ENCODE measurements around the gene NCF2. TPM values are rescaled to one million over a fixed set of nuclear protein-coding genes. Genes with fewer than 3 reads are reported as not detected.

NCF2 gene
- total RNA-seq, 2 experiments from 2014 or later, result 4.0 to 5.4 TPM

- peaks cover 4% of the 10 kb centered on the region for H3K36me3 Mint-ChIP-seq
- no peak overlapping the region for H3K4me3 Mint-ChIP-seq
- H3K27me3 Mint-ChIP-seq, result no peaks in the 10 kb centered on the region
- no peak for DNase-seq
- H3K9me3 Mint-ChIP-seq, result no peaks in the 10 kb centered on the region
- no peak overlapping the region for H3K27ac Mint-ChIP-seq
- H3K4me1 Mint-ChIP-seq, result peaks cover 3% of the 10 kb centered on the region
Observed at GRCh38 chr1:183528577-183528976, 61.7 kb downstream of the NCF2 start.

GRCh38 chr1:183522104-183522503, 68.2 kb downstream of the NCF2 start:
- no peak overlapping the region for H3K27ac Mint-ChIP-seq
- no peak overlapping the region for H3K4me3 Mint-ChIP-seq
- H3K9me3 Mint-ChIP-seq, result no peaks in the 10 kb centered on the region
- peaks cover 18% of the 10 kb centered on the region for H3K36me3 Mint-ChIP-seq
- no peak for DNase-seq
- no peaks in the 10 kb centered on the region for H3K27me3 Mint-ChIP-seq
- peaks cover 5% of the 10 kb centered on the region for H3K4me1 Mint-ChIP-seq

DNA sequence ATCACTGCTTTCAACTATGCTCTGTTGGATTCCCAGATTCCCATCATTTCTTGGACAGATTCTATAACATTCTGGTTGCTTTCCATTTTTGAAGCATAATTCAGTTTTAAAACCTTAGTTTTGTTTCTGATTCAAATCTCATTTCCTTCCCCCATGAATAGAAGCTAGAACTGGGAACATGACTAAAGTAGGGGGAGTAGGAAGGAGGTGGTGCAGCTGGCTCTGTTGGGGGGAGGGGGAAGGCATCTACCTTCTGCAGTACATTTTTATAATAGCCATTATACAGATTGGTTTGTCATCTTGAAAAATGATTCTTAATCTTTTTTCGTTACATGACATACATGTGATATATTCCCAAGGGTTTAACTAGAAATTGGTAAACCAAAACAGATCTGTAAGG, 69.9 kb downstream of the NCF2 start:
- Mint-ChIP-seq H3K9me3 (no peaks in the 10 kb centered on the region), H3K27me3 (no peaks in the 10 kb centered on the region), H3K27ac (no peak overlapping the region), H3K4me3 (no peak overlapping the region), H3K36me3 (peaks cover 16% of the 10 kb centered on the region), H3K4me1 (peaks cover 5% of the 10 kb centered on the region)
- DNase-seq, result no peak

DNA sequence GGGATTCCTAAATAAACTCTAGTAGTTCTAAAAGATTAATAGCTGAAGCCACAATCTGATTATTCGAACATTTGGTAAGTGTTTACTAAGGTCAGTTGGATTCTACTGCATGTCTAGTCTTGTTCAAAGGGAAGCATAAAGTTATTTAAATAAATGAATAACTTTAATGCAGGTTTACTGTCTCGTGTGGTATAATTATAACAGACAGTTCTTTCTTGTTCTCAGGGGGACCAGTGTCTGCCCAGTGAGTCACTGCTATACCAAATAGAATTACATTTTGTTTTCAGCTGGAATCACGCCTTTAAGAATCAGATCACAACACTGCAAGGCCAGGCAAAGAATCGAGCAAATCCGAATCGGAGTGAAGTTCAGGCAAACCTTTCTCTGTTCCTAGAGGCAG, 72.9 kb downstream of the NCF2 start:
- H3K4me3 Mint-ChIP-seq, result no peak overlapping the region
- H3K27me3 Mint-ChIP-seq, result no peaks in the 10 kb centered on the region
- H3K27ac Mint-ChIP-seq, result no peak overlapping the region
- DNase-seq, result no peak
- H3K36me3 Mint-ChIP-seq, result peaks cover 16% of the 10 kb centered on the region
- no peaks in the 10 kb centered on the region for H3K9me3 Mint-ChIP-seq
- peaks cover 12% of the 10 kb centered on the region for H3K4me1 Mint-ChIP-seq

- H3K4me3 Mint-ChIP-seq, result no peak overlapping the region
- no peak for DNase-seq
- peaks cover 12% of the 10 kb centered on the region for H3K4me1 Mint-ChIP-seq
- no peaks in the 10 kb centered on the region for H3K9me3 Mint-ChIP-seq
- no peaks in the 10 kb centered on the region for H3K27me3 Mint-ChIP-seq
- peaks cover 13% of the 10 kb centered on the region for H3K36me3 Mint-ChIP-seq
- H3K27ac Mint-ChIP-seq, result no peak overlapping the region
Observed at GRCh38 chr1:183516725-183517124, 73.5 kb downstream of the NCF2 start.

DNA sequence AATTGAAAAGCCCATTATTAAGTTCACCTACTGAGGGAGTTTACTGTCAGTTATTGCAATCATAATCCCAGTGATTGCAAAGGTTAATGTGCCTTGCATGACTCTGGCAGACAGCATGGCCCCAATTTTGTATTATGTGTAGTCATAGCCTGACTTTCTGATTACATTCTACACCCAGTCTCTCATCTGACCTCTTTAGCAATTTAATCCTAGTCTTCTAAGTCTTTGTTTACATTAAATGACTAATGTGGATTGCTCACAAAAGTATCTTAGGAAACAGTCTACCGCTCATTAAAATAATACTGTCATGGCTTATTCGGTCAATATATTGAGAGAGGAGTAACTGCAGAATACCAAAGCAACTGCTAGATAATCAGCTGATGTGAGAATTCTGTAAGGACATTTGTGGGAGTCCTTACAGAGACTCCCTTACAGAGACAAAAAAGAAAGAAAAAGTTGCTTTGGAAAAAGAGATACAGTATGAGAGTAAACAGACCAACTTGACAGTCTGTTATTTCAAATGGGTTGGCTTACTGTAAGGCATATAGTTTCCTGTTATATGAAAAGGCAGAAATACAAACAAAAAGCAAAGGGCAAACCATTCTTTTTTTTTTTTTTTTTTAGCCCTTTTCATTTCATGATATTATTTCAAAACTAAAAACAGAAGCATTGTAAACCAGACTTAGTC, 75.1 kb downstream of the NCF2 start:
- no peaks in the 10 kb centered on the region for H3K27me3 Mint-ChIP-seq
- H3K36me3 Mint-ChIP-seq, result peaks cover 3% of the 10 kb centered on the region
- peaks cover 16% of the 10 kb centered on the region for H3K4me1 Mint-ChIP-seq
- H3K9me3 Mint-ChIP-seq, result no peaks in the 10 kb centered on the region
- no peak for DNase-seq
- no peak overlapping the region for H3K4me3 Mint-ChIP-seq
- no peak overlapping the region for H3K27ac Mint-ChIP-seq

DNA sequence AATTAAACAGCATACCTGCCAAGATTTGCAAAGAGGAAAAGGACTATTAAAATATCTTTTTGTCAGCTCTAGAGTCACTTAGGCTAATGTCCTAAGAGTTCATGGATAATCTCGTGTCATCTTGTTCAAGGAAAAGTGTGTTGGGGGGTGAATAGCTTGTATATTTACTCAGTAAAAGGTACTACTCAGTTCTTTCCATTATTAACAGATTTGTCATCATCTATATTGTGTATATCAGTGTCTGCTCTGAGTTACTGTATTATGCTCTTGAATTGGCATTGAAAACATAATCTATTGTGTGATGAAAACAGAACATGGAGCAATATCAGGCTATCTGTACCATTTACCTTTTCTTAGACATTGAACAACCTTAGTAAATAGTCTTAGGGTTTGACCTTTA, 76.0 kb downstream of the NCF2 start:
- Mint-ChIP-seq H3K4me3 (no peak overlapping the region), H3K9me3 (no peaks in the 10 kb centered on the region), H3K4me1 (peaks cover 15% of the 10 kb centered on the region), H3K36me3 (peaks cover 3% of the 10 kb centered on the region), H3K27me3 (no peaks in the 10 kb centered on the region), H3K27ac (no peak overlapping the region)
- no peak for DNase-seq

DNA sequence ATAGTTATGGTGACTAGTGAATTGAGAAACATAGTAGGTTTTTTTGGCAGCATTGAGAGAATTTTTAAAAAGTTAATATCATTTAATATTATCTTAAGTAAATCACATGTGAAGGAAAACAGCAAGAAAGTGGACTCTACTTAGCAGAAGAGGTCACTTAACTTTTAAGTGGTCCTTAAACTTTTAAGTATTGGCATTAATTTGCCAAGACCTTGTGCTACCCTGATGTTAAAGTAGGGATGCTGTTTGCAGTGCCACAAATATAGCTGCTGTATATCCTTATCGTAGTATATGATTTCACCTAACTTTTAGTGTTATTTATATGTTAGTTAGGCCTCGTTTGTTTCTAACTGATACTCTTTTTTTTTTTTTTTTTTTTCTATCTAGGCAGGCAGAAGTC, 77.8 kb downstream of the NCF2 start:
- no peak overlapping the region for H3K27ac Mint-ChIP-seq

DNA sequence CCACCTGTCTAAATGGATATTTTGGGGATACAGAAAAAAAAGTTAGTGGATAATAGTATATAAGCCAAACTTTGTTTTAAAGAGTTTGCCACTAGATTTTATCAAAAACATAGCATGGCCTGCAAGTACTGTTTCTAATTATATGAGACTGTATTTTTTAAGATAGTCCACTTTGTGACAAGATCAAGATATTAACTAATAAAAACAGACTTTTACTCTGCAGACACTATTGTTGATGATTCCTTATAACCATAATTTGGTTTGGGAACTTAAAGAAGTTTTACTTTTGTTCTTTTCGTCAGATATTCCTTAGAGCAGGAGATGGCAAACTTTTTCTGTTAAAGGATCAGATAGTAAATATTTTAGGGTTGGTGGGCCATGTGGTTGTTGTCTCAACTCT, 81.6 kb downstream of the NCF2 start:
- no peaks in the 10 kb centered on the region for H3K27me3 Mint-ChIP-seq
- H3K36me3 Mint-ChIP-seq, result peaks cover 2% of the 10 kb centered on the region
- DNase-seq, result no peak
- peaks cover 10% of the 10 kb centered on the region for H3K4me1 Mint-ChIP-seq
- no peaks in the 10 kb centered on the region for H3K9me3 Mint-ChIP-seq
- no peak overlapping the region for H3K27ac Mint-ChIP-seq
- H3K4me3 Mint-ChIP-seq, result no peak overlapping the region

More for the DNA sequence above, 77.8 kb downstream of the NCF2 start:
- no peak for DNase-seq
- Mint-ChIP-seq H3K9me3 (no peaks in the 10 kb centered on the region), H3K27me3 (no peaks in the 10 kb centered on the region), H3K4me1 (peaks cover 16% of the 10 kb centered on the region), H3K36me3 (peaks cover 3% of the 10 kb centered on the region), H3K4me3 (no peak overlapping the region)

GRCh38 chr1:183506561-183506960, 83.7 kb downstream of the NCF2 start:
- DNase-seq, result no peak
- Mint-ChIP-seq H3K36me3 (peaks cover 2% of the 10 kb centered on the region), H3K9me3 (no peaks in the 10 kb centered on the region), H3K27me3 (no peaks in the 10 kb centered on the region), H3K4me3 (no peak overlapping the region), H3K4me1 (peaks cover 26% of the 10 kb centered on the region), H3K27ac (no peak overlapping the region)

Other genes with a start within 250 kb of the NCF2 start
- gene NMNAT2, start 172.1 kb downstream of the NCF2 start, total RNA-seq, result not detected
- 10 to 100 TPM; 61.4 to 65.1 TPM for gene SMG7, start 118.0 kb downstream of the NCF2 start, total RNA-seq
- 100 to 1,000 TPM; 130 to 136 TPM for gene ARPC5, start 45.3 kb upstream of the NCF2 start, total RNA-seq
- gene APOBEC4, start 62.9 kb upstream of the NCF2 start, total RNA-seq, result not detected
- gene RGL1, start 214.7 kb upstream of the NCF2 start, total RNA-seq, result 1 to 10 TPM; 1.6 to 1.7 TPM